Measurements from ENCODE around the gene IL17REL. TPM values are rescaled to one million over a fixed set of nuclear protein-coding genes. Genes with fewer than 3 reads are reported as not detected.

Gene IL17REL
- total RNA-seq, 2 donors from 2014 or later: not detected

- WGBS, 2 donors: 71 to 76% methylated on average over 5 to 7 of the region's 7 CpGs
- H3K4me3 ChIP-seq: no peak overlapping the region
- no peak for ATAC-seq
- TF ChIP-seq POLR2A (IDR thresholded peaks at IDR 0.05) (no peak), CTCF (IDR thresholded peaks at IDR 0.05) (no peak)
- no peaks in the 10 kb centered on the region for H3K9me3 ChIP-seq
- peaks cover 0 to 9% of the 10 kb centered on the region in 2 donors for H3K27me3 ChIP-seq
- intact Hi-C loops (cut with DNase I): no loop called here
- no peak for DNase-seq
- peaks cover 14% of the 10 kb centered on the region for H3K4me1 ChIP-seq
- H3K36me3 ChIP-seq (replicated peaks in 1 of 2; ENCODE audit: insufficient read depth in 1 of 2, low read depth in 2 of 2): no peaks in the 10 kb centered on the region
- H3K27ac ChIP-seq: no peak overlapping the region
These were observed 47.3 kb upstream of the IL17REL start for GRCh38 chr22:50059881-50060262.

- peaks cover 0 to 9% of the 10 kb centered on the region in 2 donors for H3K27me3 ChIP-seq
- 45 to 53% methylated on average over 25 to 30 of the region's 31 CpGs for WGBS, 2 donors
- H3K36me3 ChIP-seq (replicated peaks in 1 of 2; ENCODE audit: insufficient read depth in 1 of 2, low read depth in 2 of 2): no peaks in the 10 kb centered on the region
- no peak for DNase-seq
- intact Hi-C loops (cut with DNase I): no loop called here
- no peak for TF ChIP-seq CTCF (IDR thresholded peaks at IDR 0.05)
- TF ChIP-seq POLR2A (IDR thresholded peaks at IDR 0.05): no peak
- ATAC-seq: no peak
- no peak overlapping the region for H3K4me3 ChIP-seq
- no peak overlapping the region for H3K27ac ChIP-seq
- H3K9me3 ChIP-seq: no peaks in the 10 kb centered on the region
- H3K4me1 ChIP-seq: peaks cover 14% of the 10 kb centered on the region
These were observed 46.6 kb upstream of the IL17REL start for GRCh38 chr22:50058906-50059880.

- H3K9me3 ChIP-seq: no peaks in the 10 kb centered on the region
- H3K27ac ChIP-seq: no peak within 1 kb of the TSS
- no peak for ATAC-seq
- DNase-seq: no peak
- no peaks in the 10 kb centered on the region for H3K36me3 ChIP-seq (replicated peaks in 1 of 2; ENCODE audit: insufficient read depth in 1 of 2, low read depth in 2 of 2)
- TF ChIP-seq CTCF (IDR thresholded peaks at IDR 0.05): no peak
- no peak within 1 kb of the TSS for H3K4me3 ChIP-seq
- peaks cover 14% of the 10 kb centered on the region for H3K4me1 ChIP-seq
- peaks cover 0 to 9% of the 10 kb centered on the region in 2 donors for H3K27me3 ChIP-seq
- intact Hi-C loops (cut with DNase I): no loop called here
- 10 to 32% methylated on average over 17 to 72 of the region's 102 CpGs for WGBS, 2 donors
These were observed 45.7 kb upstream of the IL17REL start, which contains the start of gene TTLL8 for GRCh38 chr22:50058061-50058905. TSS of gene TTLL8 (minus strand) at chr22:50058298.

- Histone ChIP-seq H3K27ac (no peak overlapping the region), H3K9me3 (no peaks in the 10 kb centered on the region), H3K4me3 (no peak overlapping the region), H3K4me1 (peaks cover 14% of the 10 kb centered on the region), H3K36me3 (replicated peaks in 1 of 2; ENCODE audit: insufficient read depth in 1 of 2, low read depth in 2 of 2) (no peaks in the 10 kb centered on the region), H3K27me3 (peaks cover 0 to 9% of the 10 kb centered on the region in 2 donors)
- ATAC-seq: no peak
- TF ChIP-seq CTCF (IDR thresholded peaks at IDR 0.05) (no peak), POLR2A (IDR thresholded peaks at IDR 0.05) (no peak)
- 68 to 73% methylated on average over 10 to 14 of the region's 14 CpGs for WGBS, 2 donors
- intact Hi-C loops (cut with DNase I): no loop called here
- DNase-seq: no peak
These were observed 44.9 kb upstream of the IL17REL start for GRCh38 chr22:50057278-50058060.

Data from body of pancreas (tissue), 4 donors.